Bone marrow (tissue), 2 donors: ENCODE results near the gene SPEG.

ENCODE experiments used
- DNase-seq, 2 donors: peaks; one replicate each; lab custom pipeline; 2025; lab: John Stamatoyannopoulos, UW

The SPEG gene

DNA sequence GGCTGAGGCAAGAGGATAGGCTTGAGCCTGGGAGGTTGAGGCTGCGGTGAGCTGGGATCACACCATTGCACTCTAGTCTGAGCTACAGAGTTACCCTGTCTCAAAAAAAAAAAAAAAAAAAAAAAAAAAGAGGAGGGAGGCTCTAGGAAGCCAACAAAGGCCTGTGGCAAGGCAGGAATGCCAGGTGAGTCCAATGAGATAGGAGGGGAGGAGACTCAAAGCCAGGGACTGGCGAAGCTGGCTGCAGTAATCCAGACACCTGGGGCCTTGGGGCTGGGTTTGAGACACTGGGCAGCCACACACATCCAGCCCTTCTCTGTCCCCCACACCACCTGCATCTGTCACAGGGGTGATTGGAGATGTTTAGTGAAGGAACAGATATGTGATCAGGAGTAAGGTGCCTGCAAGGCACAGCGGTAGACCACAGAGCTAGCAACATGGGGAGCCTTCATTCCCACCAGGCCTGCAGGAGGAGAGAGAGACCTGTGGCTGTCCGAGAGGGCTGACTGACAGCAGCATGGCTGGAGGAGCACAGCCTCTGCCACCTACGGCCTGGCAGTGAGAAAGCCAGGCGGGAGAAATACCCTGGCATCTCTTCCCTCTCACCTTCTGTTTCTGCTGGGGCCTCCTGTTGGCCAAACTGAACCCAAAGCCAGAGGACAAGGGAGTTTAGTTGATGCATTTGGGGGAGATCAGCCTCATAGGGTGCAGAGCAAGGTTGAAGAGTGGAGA is 99.5 kb downstream of the SPEG start:
- no peak for DNase-seq

DNA sequence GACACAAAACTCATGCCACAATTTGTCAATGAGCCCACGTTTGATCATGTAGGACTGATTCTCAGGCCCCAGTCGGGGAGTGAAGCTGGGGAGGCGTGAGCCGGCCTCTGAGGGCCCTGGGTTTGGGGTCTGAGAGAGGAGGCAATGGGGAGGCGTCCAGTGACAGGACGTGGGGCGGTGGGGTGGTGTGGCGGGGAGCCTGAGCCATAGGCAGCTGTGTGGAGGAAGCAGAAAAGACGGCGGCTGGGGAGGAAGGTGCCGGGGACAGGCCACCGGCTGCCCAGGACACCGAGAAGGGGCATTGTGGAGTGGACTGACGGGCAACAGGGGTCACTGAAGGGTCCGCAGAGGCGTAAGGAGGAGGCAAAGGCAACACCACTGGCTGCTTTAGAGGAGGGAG is 101.8 kb downstream of the SPEG start:
- no peak for DNase-seq

DNA sequence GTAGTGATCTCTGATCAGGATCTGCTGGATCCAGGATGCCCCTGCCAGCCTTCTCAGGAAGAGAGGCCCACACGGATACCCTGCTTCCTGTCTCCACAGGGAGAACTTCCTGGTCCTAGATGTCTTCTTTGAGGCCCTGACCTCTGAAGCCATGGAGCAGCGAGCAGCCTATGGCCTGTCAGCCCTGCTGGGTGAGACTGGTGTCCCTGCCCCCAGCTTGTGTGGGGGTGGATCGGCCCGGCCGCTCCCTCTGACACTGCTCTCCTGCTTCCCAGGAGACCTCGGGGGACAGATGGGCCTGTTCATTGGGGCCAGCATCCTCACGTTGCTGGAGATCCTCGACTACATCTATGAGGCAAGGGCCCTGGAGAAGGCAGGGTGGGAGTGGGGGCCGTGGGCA is 102.3 kb downstream of the SPEG start:
- DNase-seq, result no peak

DNA sequence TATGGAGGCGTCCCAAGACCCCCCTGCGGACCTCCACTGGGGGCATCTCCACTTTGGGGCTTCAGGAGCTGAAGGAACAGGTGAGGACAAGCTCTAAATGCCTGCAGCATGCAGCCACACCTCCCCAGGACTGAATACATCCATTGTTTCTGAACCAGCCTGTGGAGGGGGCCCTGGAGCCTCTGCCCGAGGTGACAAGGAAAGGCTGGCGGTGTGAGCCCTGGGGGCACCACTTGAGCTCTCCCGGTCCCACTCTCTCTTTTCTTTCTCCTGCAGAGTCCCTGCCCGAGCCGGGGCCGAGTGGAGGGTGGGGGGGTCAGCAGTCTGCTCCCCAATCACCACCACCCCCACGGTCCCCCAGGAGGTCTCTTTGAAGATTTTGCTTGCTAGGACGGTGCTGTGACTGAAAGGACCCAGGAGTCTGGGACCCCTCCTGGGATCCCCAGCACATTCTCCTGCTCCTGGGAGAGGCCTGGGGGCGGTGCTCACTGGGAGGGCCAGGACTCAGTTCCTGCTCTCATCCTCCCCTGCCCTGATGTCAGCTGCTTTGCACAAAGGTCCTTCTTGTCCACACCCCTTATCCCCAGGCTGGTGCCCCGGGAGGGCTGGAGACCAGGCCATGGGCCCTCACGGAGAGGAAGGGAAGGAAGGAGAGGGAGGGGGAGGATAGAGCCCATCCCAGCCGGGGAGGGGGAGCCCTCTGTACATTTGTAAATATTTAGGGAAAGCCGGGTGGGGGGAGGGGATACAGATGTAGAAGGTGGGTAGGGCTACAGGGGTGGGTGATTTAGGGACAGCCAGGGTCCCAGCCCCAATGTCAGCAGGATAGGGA is 103.2 kb downstream of the SPEG start:
- DNase-seq, result no peak

- DNase-seq, result no peak
Observed at GRCh38 chr2:219538504-219538951, 103.9 kb downstream of the SPEG start.

DNA sequence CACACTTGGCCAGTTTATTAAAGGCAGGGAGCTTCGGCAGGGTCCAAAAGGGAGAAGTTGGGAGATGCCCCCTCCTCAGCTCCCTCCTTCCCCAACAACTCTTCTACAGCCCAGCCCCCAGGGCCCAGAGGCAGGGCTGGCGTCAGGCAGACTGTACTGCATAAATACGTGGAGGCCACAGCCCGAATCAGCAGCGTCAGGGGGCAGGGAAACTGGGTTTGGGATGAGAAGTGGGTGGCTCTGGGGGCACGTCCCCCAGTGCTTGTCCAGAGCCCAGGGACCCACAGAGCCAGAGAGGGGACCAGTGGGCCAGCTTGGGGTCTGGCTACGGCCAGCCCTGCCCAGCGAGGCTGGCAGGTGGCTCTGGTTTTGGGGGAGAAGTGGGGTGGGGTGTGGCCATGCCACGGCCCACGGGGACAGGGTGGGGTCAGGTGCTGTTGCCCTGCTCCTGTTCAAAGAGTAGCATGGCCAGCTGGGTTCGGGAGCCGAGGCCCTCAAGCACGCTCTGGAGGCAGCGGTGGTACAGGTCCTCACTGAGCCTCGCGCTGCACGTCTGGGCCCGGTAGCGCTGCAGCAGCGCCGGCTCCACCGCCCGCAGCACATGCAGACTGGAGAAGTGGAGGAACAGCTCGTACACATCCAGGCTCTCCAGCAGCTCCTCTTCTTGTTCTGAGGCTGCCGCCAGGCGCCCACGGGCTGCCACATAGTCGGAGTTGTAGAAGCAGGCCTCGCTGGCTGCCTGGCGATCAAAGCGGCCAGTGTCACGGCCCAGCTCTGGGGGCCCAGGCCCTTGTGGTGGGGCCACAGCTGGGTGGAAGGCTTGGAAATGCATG is 104.5 kb downstream of the SPEG start:
- no peak for DNase-seq

DNA sequence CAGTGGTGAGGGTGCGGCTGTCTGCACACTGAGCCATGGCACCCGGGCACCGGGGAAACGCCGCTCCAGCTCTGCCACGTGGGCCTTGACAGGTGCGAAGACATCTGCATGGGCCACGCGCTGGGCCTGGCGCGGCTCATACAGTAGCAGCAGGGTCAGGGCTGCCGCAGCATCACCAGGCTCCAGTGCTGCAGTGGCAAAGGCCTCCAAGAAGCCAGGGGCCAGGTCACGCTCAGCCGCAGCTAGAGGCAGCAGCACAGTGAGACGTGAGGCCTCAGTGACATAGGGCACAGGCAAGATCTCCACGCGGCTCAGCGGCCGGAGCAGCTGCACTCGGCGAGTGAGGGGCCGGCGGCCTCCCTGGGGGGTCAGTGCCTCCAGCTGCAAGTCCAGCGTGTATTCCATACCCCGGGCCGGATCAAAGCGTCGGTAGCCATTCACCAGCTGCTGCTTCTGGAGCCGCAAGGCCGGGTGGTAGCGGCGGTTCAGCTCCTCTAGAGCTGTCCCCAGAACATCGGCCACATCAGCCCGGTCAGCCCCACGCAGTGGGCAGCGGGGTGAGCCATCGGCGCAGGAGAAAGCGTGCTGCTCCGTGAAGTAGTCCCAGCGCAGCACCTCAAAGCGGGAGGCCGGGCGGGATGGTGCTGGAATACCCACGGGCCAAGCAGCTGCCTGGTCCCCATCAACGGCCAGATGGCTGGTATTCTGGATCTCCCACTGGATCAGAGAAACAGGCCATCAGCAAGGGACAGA is 105.5 kb downstream of the SPEG start:
- DNase-seq, result no peak

DNA sequence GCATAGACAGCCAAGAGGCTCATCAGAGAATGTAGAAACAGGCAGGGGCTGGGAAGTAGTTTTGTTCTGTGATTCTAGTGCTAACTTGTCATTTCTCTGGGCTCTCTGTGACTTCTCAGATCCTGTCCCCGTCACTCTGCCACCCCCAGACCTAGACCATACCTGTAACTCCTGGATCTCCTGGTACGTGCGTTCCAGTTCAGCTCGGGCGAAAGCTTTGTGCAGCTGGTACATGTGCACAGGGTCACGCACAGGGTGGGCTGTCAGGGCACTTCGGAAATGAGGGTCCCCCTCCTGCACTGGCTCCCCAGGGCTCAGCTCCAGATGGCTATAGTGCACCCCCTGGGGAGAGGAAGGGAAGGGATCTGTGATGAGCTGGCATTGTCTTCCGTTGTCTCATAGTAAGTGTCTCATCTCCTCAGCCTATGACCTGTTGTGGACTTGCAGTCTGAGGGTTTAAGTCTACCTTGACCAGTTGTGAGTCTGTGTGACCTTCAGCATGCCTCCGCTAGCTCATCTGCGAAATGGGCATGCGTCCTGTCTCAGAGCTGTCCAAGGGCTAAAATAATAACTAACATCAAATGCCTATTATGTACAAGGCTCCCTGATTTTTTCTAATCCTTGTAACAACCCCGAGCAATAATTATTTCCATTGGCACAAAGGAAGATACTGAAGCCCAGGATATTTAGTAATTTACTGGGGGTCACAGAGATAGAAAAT is 106.3 kb downstream of the SPEG start:
- no peak for DNase-seq

DNA sequence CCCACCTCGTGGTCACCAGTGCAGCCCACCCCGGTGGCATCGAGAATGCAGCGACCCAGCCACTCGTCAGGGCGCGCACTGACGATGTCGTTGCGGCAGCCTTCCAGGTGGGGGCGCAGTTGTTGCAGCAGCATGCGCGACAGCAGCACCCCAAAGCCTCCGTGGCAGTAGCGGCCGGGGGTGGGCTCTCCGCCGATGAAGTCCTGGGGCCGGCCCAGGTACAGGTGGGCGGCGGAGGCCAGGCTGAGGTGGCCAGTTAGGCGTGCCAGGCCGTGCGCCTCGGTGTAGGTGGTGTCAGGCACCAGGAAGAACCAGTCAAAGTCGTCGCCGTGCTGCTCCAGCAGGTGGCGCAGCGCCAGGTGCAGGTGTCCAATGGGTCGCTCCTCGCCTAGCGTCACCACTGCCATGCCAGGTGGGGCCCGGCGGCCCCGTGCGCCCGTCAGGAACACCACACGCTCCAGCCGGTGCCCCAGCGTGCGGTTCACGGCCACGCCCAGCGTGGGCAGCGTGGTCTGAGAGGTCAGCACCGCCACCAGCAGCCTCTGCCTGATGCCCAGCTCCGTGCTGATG is 107.1 kb downstream of the SPEG start:
- DNase-seq, result peak in 1 of 2 donors; percentile 88

GRCh38 chr2:219542931-219543595 is 108.4 kb downstream of the SPEG start:
- DNase-seq, result peak in 1 of 2 donors; percentile 57

GRCh38 chr2:219543596-219544358 is 109.1 kb downstream of the SPEG start, which contains the start of the genes CHPF and TMEM198:
TSS of gene CHPF (minus strand) at chr2:219543809. CDS start at chr2:219543538, 271 bp downstream.
TSS of gene TMEM198 (plus strand) at chr2:219544028. CDS start at chr2:219544728, 700 bp downstream.
- DNase-seq, result peak; percentile 27 to 82

DNA sequence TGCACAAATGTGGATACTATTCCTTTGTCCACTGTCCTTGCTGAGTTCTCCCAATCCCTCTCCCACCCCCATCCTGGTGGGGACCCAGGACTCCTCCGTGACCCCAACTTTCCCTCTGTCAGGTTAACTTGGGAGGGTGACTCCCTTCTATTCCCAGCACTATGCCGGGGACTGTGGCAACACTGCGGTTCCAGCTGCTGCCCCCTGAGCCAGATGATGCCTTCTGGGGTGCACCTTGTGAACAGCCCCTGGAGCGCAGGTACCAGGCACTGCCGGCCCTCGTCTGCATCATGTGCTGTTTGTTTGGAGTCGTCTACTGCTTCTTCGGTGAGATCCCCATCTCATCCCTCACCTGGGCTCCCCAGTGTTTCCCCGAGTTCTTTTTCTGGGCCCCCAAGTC is 109.9 kb downstream of the SPEG start:
- DNase-seq, result no peak

GRCh38 chr2:219545295-219545942 is 110.8 kb downstream of the SPEG start:
- no peak for DNase-seq

GRCh38 chr2:219545943-219546352 is 111.3 kb downstream of the SPEG start:
- DNase-seq, result no peak

- no peak for DNase-seq
Observed at GRCh38 chr2:219547621-219548020, 113.0 kb downstream of the SPEG start.
